Chondrocyte (in vitro differentiated cells): Measurements from ENCODE around the gene TPSB2. TPM values are rescaled to one million over a fixed set of nuclear protein-coding genes. Genes with fewer than 3 reads are reported as not detected.

Source experiments
- DNase-seq: peaks from one replicate; pipeline ENCODE4 v3.0.0; 2021; ENCODE audit warnings: mixed read lengths, low spot score
- H3K27ac Mint-ChIP-seq: one replicate; pipeline ENCODE4 v1.8.0; 2021; ENCODE audit warnings: mild to moderate bottlenecking, moderate library complexity, mixed read lengths; ENCODE audit not compliant: unreplicated experiment
- H3K27me3 Mint-ChIP-seq: 2 replicates; pipeline ENCODE4 v1.8.0; 2021; ENCODE audit warnings: low read depth, mixed read lengths
- H3K36me3 Mint-ChIP-seq: 2 replicates; pipeline ENCODE4 v1.8.0; 2021; ENCODE audit warnings: low read depth, mixed read lengths
- H3K4me1 Mint-ChIP-seq: 2 replicates; pipeline ENCODE4 v1.8.0; 2021; ENCODE audit warnings: low read depth, mild to moderate bottlenecking, mixed read lengths
- H3K4me3 Mint-ChIP-seq: one replicate; pipeline ENCODE4 v1.8.0; 2021; ENCODE audit warnings: mild to moderate bottlenecking, moderate library complexity, mixed read lengths; ENCODE audit not compliant: unreplicated experiment
- H3K9me3 Mint-ChIP-seq: 2 replicates; pipeline ENCODE4 v1.8.0; 2021; ENCODE audit warnings: low read depth, mixed read lengths
- CTCF ChIP-seq: fragments of 200-600 bp; sonication (generic); IDR thresholded peaks from 2 replicates; pipeline ENCODE4 v1.5.0; 2021; ENCODE audit warnings: antibody characterized with exemption, mild to moderate bottlenecking, moderate library complexity
- total RNA-seq: library from RNA; stranded (reverse); gene quantifications from 3 replicates; pipeline ENCODE4 v1.2.1, GENCODE V29; 2021

TPSB2 gene
- total RNA-seq, 1 donor from 2014 or later: not detected

GRCh38 chr16:1263591-1264344, 33.8 kb upstream of the TPSB2 start:
- no peaks in the 10 kb centered on the region for H3K36me3 Mint-ChIP-seq
- peaks cover 23% of the 10 kb centered on the region for H3K27me3 Mint-ChIP-seq
- H3K4me1 Mint-ChIP-seq: peaks cover 3% of the 10 kb centered on the region
- DNase-seq: no peak
- H3K4me3 Mint-ChIP-seq: no peak overlapping the region
- TF ChIP-seq CTCF: no peak
- no peak overlapping the region for H3K27ac Mint-ChIP-seq
- peaks cover 3% of the 10 kb centered on the region for H3K9me3 Mint-ChIP-seq

- H3K4me3 Mint-ChIP-seq: no peak overlapping the region
- H3K4me1 Mint-ChIP-seq: peaks cover 3% of the 10 kb centered on the region
- TF ChIP-seq CTCF: no peak
- peaks cover 3% of the 10 kb centered on the region for H3K9me3 Mint-ChIP-seq
- H3K27me3 Mint-ChIP-seq: peaks cover 23% of the 10 kb centered on the region
- DNase-seq: peak; percentile 74
- no peak overlapping the region for H3K27ac Mint-ChIP-seq
- H3K36me3 Mint-ChIP-seq: no peaks in the 10 kb centered on the region
Observed at GRCh38 chr16:1262846-1263221, 32.9 kb upstream of the TPSB2 start.

- no peak overlapping the region for H3K4me3 Mint-ChIP-seq
Observed at GRCh38 chr16:1262210-1262845, 32.3 kb upstream of the TPSB2 start.

GRCh38 chr16:1261131-1261892, 31.3 kb upstream of the TPSB2 start:
- peaks cover 1% of the 10 kb centered on the region for H3K9me3 Mint-ChIP-seq
- H3K27me3 Mint-ChIP-seq: peaks cover 20% of the 10 kb centered on the region
- no peak overlapping the region for H3K27ac Mint-ChIP-seq
- H3K36me3 Mint-ChIP-seq: no peaks in the 10 kb centered on the region
- peak; percentile 79 for DNase-seq
- no peak overlapping the region for H3K4me3 Mint-ChIP-seq
- H3K4me1 Mint-ChIP-seq: peaks cover 3% of the 10 kb centered on the region
- TF ChIP-seq CTCF: no peak

More at GRCh38 chr16:1262210-1262845, 32.3 kb upstream of the TPSB2 start:
- H3K36me3 Mint-ChIP-seq: no peaks in the 10 kb centered on the region
- peak; percentile 74 for DNase-seq
- peaks cover 3% of the 10 kb centered on the region for H3K4me1 Mint-ChIP-seq
- no peak overlapping the region for H3K27ac Mint-ChIP-seq
- peaks cover 23% of the 10 kb centered on the region for H3K27me3 Mint-ChIP-seq
- peaks cover 3% of the 10 kb centered on the region for H3K9me3 Mint-ChIP-seq
- no peak for TF ChIP-seq CTCF

GRCh38 chr16:1260101-1260680, 30.2 kb upstream of the TPSB2 start:
- Mint-ChIP-seq H3K9me3 (no peaks in the 10 kb centered on the region), H3K27ac (no peak overlapping the region), H3K4me3 (no peak overlapping the region), H3K27me3 (peaks cover 18% of the 10 kb centered on the region), H3K4me1 (peaks cover 3% of the 10 kb centered on the region), H3K36me3 (no peaks in the 10 kb centered on the region)
- no peak for TF ChIP-seq CTCF
- no peak for DNase-seq
